ENCODE results near the gene STAC3. TPM values are rescaled to one million over a fixed set of nuclear protein-coding genes. Genes with fewer than 3 reads are reported as not detected.

STAC3 gene
- total RNA-seq, 1 donor from 2014 or later: 12.1 TPM

- H3K4me1 Mint-ChIP-seq (ENCODE audit: low read depth, unreplicated experiment): peaks cover 19% of the 10 kb centered on the region
- H3K27ac Mint-ChIP-seq (ENCODE audit: unreplicated experiment): no peak overlapping the region
- no peaks in the 10 kb centered on the region for H3K36me3 Mint-ChIP-seq (ENCODE audit: unreplicated experiment)
- peaks cover 25% of the 10 kb centered on the region for H3K27me3 Mint-ChIP-seq (ENCODE audit: unreplicated experiment)
- DNase-seq: peak; percentile 87
- TF ChIP-seq, protein P1, sequence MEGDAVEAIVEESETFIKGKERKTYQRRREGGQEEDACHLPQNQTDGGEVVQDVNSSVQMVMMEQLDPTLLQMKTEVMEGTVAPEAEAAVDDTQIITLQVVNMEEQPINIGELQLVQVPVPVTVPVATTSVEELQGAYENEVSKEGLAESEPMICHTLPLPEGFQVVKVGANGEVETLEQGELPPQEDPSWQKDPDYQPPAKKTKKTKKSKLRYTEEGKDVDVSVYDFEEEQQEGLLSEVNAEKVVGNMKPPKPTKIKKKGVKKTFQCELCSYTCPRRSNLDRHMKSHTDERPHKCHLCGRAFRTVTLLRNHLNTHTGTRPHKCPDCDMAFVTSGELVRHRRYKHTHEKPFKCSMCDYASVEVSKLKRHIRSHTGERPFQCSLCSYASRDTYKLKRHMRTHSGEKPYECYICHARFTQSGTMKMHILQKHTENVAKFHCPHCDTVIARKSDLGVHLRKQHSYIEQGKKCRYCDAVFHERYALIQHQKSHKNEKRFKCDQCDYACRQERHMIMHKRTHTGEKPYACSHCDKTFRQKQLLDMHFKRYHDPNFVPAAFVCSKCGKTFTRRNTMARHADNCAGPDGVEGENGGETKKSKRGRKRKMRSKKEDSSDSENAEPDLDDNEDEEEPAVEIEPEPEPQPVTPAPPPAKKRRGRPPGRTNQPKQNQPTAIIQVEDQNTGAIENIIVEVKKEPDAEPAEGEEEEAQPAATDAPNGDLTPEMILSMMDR (IDR thresholded peaks at IDR 0.05; ENCODE audit: partially characterized antibody, unreplicated experiment): peak; percentile 35
- H3K4me3 Mint-ChIP-seq (ENCODE audit: unreplicated experiment): peak overlapping the region; percentile 70
- H3K9me3 Mint-ChIP-seq (ENCODE audit: unreplicated experiment): peaks cover 22% of the 10 kb centered on the region
These were observed 7.3 kb downstream of the STAC3 start for GRCh38 chr12:57243521-57244311.

- DNase-seq: peak; percentile 97
- peaks cover 20% of the 10 kb centered on the region for H3K4me1 Mint-ChIP-seq (ENCODE audit: low read depth, unreplicated experiment)
These were observed 8.1 kb downstream of the STAC3 start for GRCh38 chr12:57242691-57243454.

GRCh38 chr12:57242329-57242690 lies 8.7 kb downstream of the STAC3 start:
- H3K36me3 Mint-ChIP-seq (ENCODE audit: unreplicated experiment): no peaks in the 10 kb centered on the region
- peaks cover 31% of the 10 kb centered on the region for H3K27me3 Mint-ChIP-seq (ENCODE audit: unreplicated experiment)
- peaks cover 24% of the 10 kb centered on the region for H3K4me1 Mint-ChIP-seq (ENCODE audit: low read depth, unreplicated experiment)
- no peak for DNase-seq
- peak overlapping the region; percentile 98 for H3K4me3 Mint-ChIP-seq (ENCODE audit: unreplicated experiment)
- H3K9me3 Mint-ChIP-seq (ENCODE audit: unreplicated experiment): peaks cover 29% of the 10 kb centered on the region
- TF ChIP-seq, protein P1 (IDR thresholded peaks at IDR 0.05; ENCODE audit: partially characterized antibody, unreplicated experiment): no peak
- peak overlapping the region; percentile 81 for H3K27ac Mint-ChIP-seq (ENCODE audit: unreplicated experiment)

More at GRCh38 chr12:57242691-57243454, 8.1 kb downstream of the STAC3 start:
- Mint-ChIP-seq H3K36me3 (ENCODE audit: unreplicated experiment) (no peaks in the 10 kb centered on the region), H3K27ac (ENCODE audit: unreplicated experiment) (peak overlapping the region; percentile 70), H3K4me3 (ENCODE audit: unreplicated experiment) (peak overlapping the region; percentile 98), H3K27me3 (ENCODE audit: unreplicated experiment) (peaks cover 27% of the 10 kb centered on the region), H3K9me3 (ENCODE audit: unreplicated experiment) (peaks cover 24% of the 10 kb centered on the region)
- TF ChIP-seq, protein P1 (IDR thresholded peaks at IDR 0.05; ENCODE audit: partially characterized antibody, unreplicated experiment): peak; percentile 65

GRCh38 chr12:57241402-57242310 lies 9.3 kb downstream of the STAC3 start:
- Mint-ChIP-seq H3K9me3 (ENCODE audit: unreplicated experiment) (peaks cover 33% of the 10 kb centered on the region), H3K27me3 (ENCODE audit: unreplicated experiment) (peaks cover 37% of the 10 kb centered on the region)

More at GRCh38 chr12:57241402-57242310, 9.3 kb downstream of the STAC3 start:
- Mint-ChIP-seq H3K27ac (ENCODE audit: unreplicated experiment) (peak overlapping the region; percentile 99), H3K4me3 (ENCODE audit: unreplicated experiment) (peak overlapping the region; percentile 98), H3K4me1 (ENCODE audit: low read depth, unreplicated experiment) (peaks cover 27% of the 10 kb centered on the region), H3K36me3 (ENCODE audit: unreplicated experiment) (no peaks in the 10 kb centered on the region)
- TF ChIP-seq, protein P1 (IDR thresholded peaks at IDR 0.05; ENCODE audit: partially characterized antibody, unreplicated experiment): peak; percentile 7
- DNase-seq: peak; percentile 66
